Measurements from ENCODE around the gene COL6A5. TPM values are rescaled to one million over a fixed set of nuclear protein-coding genes. Genes with fewer than 3 reads are reported as not detected.

The COL6A5 gene
- total RNA-seq, 1 experiment from 2014 or later, result not detected

DNA sequence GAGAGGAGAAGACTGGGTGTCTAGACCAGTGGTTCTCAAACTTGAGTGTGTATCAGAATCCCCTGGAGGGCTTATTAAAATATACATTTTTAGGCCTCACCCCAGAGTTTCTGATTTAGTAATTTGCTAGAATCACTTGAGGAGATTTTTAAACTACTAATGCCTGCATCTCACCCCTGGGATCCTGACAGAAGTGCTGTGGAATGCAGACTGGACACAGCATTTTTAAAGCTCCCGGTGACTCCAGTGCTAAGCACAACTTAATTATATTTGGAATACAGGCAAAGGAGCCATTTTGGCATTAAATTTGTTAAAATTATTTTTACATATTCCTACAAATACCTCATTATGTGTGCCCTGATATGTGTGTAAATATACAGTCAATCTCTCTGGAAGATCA, 144.8 kb downstream of the COL6A5 start:
- in situ Hi-C loops (cut with HindIII; ENCODE audit: low pct_unique_long_range_greater_than_20kb, low sequenced_read_pairs), result no loop called here
- DNase-seq (ENCODE audit: low read depth), result no peak

DNA sequence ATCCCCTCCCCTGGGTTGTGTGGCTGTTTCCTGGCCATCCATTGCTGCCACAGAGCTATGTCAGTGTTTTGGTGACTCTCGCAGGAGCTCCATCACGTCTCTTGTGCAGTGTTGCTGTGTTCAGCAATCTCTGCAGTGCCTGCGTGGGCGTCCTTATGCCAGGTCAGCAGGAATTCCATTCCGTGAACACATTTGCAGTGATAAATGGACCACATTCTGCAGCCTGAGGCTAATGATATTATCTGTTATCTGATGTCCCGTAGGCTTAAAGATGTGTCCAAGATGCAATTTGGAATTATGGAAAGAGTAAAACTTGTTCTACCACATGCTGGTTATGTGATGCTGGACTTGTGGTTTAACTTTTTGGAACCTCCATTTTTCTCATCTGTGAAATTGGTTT, 146.0 kb downstream of the COL6A5 start:
- in situ Hi-C loops (cut with HindIII; ENCODE audit: low pct_unique_long_range_greater_than_20kb, low sequenced_read_pairs), result no loop called here
- DNase-seq (ENCODE audit: low read depth), result no peak

DNA sequence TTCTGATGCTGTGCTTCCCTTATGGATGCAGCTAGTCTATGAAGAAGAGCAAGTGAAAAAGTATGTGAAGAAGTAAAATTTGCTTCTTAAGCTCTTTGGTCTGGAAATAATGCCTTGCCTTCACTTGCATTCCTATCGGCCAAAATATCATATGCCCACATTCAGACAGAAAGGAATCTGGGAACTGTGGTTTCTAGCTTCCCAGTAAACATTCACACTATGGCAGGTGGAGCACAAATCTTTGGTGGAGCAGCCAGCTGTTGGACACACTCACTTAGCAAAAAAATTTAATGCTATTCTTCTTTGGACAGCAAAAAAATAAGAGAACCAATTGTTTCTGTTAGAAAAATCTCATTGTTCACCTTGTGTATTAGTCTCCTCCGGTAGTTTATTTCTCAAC, 159.2 kb downstream of the COL6A5 start:
- in situ Hi-C loops (cut with HindIII; ENCODE audit: low pct_unique_long_range_greater_than_20kb, low sequenced_read_pairs), result no loop called here
- no peak for DNase-seq (ENCODE audit: low read depth)

DNA sequence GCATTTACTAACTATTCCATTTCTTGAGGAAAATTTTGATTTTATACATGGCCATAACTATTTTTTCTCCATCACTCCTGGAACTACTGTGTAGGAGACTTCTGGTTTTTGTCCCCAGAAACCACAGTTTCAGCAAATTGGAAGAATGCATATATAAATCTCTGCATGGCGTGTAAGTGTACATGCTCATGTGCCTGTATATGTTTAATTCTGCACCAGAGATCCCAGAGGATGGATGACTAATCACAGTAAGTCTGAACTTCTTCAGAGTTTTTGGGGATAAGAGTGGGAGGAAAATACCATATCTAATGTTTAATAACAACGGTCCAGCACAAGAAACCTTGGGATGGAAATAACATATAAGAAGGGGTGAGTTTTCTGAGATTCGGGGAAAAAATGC, 160.6 kb downstream of the COL6A5 start:
- DNase-seq (ENCODE audit: low read depth), result no peak
- in situ Hi-C loops (cut with HindIII; ENCODE audit: low pct_unique_long_range_greater_than_20kb, low sequenced_read_pairs), result no loop called here

DNA sequence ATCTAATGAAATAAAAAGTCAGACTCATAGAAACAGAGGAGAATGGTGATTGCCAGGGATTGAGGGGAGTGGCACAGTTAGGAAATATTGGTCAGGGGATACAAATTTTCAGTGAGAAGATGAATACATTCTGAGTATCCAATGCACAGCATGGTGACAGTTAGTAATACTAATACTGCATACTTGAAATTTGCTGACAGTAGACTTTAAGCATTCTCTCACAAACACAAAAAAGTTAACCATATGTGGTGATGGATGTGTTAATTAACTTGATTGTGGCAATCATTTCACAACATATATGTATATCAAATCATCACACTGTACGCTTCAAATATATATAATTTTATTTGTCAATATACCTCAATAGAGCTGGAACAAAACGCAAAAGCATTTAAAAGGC, 162.3 kb downstream of the COL6A5 start:
- DNase-seq (ENCODE audit: low read depth), result no peak
- in situ Hi-C loops (cut with HindIII; ENCODE audit: low pct_unique_long_range_greater_than_20kb, low sequenced_read_pairs), result no loop called here

DNA sequence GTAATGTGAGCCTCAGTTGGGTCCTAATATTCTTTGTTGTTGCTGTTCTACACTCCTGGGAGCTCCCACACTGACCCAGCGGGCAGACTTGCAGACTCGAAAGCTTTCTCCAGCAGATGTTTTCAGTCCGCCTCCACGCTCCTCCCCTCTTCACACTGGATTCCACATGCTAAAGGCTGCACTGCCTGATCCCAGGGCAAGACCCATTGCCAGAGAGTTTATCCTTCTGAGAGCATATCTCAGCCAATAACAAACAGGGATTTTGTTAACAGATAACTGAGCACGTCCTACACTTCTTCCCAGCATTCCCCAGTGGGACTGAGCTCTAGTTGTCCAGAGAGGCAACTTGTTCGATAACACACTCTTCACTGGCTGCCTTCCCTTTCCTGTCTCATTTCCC, 163.5 kb downstream of the COL6A5 start:
- in situ Hi-C loops (cut with HindIII; ENCODE audit: low pct_unique_long_range_greater_than_20kb, low sequenced_read_pairs), result no loop called here
- DNase-seq (ENCODE audit: low read depth), result no peak

DNA sequence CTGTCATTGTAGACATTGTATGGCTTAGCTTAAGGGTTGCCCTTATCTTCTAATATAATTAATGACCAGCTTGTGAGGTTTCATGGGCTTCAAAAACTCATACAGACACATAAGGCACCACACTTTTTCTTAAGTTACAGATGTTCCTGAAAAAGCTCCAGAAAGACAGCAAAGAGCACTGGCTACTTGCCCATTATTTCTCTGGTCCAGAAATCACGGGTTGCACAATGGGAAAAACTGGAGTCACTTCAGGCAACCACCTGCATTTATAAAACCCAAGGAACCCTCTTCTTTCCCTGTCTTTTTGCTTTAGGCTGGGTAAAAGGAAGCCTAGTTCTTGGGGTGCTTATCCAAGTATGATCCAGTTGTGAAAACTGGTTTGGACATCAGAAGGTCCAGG, 169.2 kb downstream of the COL6A5 start:
- no peak for DNase-seq (ENCODE audit: low read depth)
- in situ Hi-C loops (cut with HindIII; ENCODE audit: low pct_unique_long_range_greater_than_20kb, low sequenced_read_pairs), result no loop called here

DNA sequence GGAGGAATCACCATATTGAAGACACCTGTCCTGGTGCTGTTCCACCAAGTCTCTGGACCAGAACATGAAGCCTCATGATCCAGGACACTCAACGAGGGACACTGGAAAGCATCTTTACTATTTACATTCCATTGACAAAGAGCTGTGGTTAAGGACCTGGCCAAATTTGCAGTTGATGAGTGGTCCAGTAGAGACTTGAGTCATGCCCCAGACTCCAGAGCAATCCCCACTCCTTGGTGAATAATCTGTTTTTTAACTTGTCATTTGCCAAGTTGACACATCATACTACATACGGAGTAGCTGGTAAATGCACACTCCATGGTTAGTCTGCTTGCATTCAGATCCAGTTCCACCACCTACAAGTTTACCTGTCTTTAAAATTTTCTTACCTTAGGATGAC, 170.3 kb downstream of the COL6A5 start:
- in situ Hi-C loops (cut with HindIII; ENCODE audit: low pct_unique_long_range_greater_than_20kb, low sequenced_read_pairs), result no loop called here
- DNase-seq (ENCODE audit: low read depth), result no peak

DNA sequence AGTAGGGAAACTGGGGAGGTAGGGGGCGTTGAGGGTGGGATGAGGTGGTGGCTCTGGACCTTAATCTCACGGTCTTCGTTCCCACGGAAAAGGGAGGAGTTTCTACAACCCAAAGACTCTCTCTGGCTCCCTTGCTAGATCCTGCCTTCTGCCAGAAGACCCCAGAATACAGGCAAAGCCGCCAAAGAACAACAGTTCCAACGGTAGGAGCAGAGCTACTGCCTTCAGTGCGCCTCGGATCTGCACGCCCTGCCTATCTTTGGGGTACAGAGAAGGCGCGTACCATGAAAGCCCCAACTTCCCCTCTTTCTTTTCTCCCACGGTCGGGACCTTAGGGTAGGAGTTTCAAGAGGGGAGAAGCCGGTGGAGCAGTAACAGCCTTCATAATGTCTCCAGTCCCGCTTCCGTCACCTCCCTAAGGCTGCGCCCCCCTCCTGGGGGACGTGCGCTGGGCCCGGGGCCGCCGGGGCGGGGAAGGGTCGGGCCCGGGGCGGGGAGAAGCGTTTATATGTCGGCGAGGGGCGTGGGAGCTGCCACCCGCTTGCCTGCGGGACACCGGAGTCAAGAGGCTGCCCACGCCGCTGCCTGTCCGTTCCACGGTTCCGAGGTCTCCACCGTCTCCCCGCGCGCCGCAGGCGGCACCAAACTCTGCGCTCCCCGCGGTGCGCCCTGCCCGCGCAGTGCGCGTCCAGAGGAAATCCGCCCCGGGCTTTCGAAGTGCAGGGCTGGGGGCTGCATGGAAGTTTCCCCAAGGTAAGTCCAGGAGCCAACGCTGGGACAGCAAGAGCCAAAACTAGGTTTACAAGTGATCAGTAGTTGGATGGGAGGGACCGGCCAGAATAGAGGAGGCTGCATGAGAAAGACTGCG, 171.4 kb downstream of the COL6A5 start, which contains the start of gene COL6A6:
Gene COL6A6 (plus strand): TSS at position 533 of the 868 bp plus-strand sequence. CDS start 43,188 bp downstream, outside the sequence.
- no peak for DNase-seq (ENCODE audit: low read depth)
- in situ Hi-C loops (cut with HindIII; ENCODE audit: low pct_unique_long_range_greater_than_20kb, low sequenced_read_pairs), result no loop called here

DNA sequence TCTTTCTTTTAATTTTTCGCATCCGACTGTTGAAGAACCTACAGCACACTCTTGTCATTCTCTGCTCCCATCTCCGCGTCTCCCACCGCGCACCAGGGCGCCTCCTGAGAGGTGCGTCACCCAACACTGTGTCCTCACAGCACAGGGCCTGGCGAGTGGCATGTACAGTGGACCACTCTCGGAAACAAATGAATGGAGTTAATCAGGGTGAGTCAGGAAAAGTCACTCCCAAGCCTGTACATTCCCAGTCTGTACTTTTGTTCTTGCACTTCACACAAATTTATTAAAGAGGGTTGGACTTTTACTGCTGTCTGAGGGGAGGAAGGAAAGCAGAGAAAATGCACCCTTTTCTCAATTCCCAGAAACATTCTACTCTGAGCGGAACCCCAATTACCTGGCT, 172.1 kb downstream of the COL6A5 start:
- no peak for DNase-seq (ENCODE audit: low read depth)
- in situ Hi-C loops (cut with HindIII; ENCODE audit: low pct_unique_long_range_greater_than_20kb, low sequenced_read_pairs), result no loop called here

DNA sequence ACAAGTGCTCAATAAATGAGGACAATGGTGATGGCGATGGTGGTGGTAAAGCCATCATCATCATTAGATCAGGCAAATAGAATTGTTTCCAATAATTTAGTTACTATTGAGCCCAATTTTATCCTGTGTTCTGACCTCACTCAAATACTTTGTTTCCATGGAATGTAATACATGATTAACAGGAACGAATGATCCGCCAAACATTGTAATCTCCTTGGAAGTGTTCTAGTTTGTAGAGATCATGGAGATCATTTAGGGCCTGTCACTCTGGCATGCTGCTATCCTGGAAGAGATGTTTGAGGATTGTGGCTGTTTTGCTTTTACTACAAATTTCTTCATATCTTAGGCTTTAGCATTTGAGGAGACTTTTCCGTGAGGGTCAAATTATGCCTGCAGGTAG, 174.3 kb downstream of the COL6A5 start:
- no peak for DNase-seq (ENCODE audit: low read depth)
- in situ Hi-C loops (cut with HindIII; ENCODE audit: low pct_unique_long_range_greater_than_20kb, low sequenced_read_pairs), result no loop called here

DNA sequence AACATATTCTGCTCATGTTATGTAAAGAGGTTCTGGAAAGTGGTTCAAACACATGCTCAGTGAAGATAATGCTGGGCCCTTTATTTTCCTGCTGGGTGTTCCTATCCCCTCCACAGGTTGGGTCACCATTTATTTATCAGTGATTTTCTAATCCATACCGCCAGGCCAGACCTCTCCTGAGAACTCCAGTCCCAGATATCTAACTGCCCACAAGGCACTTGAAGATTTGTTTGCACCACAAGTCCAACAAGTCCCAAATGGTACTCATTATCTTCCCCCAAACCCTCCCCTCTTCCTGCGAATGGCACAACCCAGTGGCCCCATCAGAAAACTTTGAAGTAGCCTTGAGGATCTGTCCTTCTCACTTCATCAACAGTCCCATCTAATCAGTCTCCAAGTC, 176.9 kb downstream of the COL6A5 start:
- in situ Hi-C loops (cut with HindIII; ENCODE audit: low pct_unique_long_range_greater_than_20kb, low sequenced_read_pairs), result no loop called here
- DNase-seq (ENCODE audit: low read depth), result no peak

DNA sequence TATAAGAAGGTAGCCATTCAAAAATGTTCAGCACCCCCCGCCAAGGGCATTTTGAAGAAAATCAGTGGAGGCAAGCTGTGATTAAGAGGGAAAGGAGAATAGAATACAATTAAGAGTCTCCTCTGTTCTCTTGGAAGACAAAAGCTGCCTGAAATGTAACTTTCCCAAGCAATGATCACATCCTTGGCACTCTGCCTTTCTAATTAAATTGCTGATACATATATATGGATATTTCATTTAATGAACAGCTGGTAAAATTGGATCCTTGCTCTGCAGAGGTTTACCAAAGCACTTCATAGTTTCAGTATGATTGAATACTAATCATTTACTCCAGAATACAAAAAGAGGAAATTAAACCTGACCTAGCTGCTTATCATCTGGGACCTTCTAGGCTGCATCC, 182.0 kb downstream of the COL6A5 start:
- in situ Hi-C loops (cut with HindIII; ENCODE audit: low pct_unique_long_range_greater_than_20kb, low sequenced_read_pairs), result no loop called here

DNA sequence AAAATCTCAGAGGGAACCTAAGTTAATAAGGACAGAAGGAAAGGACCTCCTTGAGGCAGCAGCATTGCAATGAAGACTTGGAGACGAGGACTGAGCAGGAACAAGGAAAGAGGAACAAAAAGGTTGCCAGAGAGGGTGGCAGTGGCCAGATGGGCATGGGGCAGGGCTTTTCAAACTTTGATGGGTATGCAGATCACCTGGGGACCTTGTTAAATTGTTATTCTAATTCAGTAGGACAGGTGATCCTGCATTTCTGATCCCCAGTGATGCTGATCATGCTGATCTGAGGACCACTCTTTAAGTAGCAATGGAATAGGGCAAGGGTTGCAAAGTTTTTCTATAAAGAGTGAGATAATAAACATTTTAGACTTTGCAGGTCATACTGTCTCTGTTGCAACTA, 182.6 kb downstream of the COL6A5 start:
- no peak for DNase-seq (ENCODE audit: low read depth)
- in situ Hi-C loops (cut with HindIII; ENCODE audit: low pct_unique_long_range_greater_than_20kb, low sequenced_read_pairs), result no loop called here

More for the DNA sequence above, 182.0 kb downstream of the COL6A5 start:
- no peak for DNase-seq (ENCODE audit: low read depth)

DNA sequence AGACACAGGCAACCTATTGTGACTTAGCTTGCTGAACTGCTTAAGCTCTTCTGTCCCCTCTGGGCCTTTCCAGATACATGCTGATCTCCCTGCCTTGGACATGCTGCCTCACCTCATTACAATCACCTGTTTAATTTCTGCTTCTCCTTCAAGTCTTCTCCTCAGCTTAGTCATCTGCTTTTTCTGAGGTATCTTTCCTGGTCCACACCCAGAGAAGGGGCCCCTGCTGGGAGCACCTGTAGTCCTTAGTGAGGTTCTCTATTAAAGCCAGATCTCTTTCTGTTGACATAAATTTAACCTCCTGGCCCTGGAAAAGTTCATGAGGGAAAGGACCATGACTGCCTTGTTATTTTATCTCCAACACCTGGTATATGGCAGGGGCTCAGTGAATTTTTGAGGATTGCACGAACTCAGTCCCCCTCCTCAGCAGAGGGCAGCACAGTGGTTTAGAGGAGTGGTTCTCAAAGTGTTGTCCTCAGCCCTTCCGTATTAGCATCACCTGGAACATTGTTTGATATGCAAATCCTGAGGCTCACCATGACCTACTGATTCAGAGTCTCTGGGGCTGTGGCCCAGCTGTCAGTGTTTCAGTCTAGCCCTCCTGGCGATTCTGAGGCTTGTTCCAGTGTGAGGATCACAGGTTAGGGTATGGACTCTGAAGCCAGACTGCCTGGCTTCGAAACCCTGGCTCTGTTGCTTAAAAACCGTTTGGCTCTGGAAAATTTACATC, 184.2 kb downstream of the COL6A5 start:
- DNase-seq (ENCODE audit: low read depth), result no peak
- in situ Hi-C loops (cut with HindIII; ENCODE audit: low pct_unique_long_range_greater_than_20kb, low sequenced_read_pairs), result no loop called here

DNA sequence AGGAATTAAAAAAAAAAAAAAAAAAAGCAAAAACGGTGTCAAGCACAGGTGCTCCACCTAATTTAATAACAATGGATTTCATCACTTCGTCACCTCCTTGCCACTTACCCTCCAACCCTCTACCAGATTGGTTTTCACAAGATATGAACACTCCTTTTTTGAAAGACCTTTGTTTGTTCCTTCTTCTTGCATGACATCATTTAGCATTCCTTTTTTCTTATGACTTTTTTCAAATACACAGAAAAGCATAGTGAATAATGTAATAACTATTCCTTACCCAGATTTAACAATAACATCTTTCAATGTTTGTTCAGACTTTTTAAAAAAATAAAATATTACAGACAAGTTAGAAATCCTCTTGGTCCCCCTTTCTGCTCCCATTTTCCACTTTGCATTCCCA, 187.8 kb downstream of the COL6A5 start:
- in situ Hi-C loops (cut with HindIII; ENCODE audit: low pct_unique_long_range_greater_than_20kb, low sequenced_read_pairs), result no loop called here
- no peak for DNase-seq (ENCODE audit: low read depth)
